DND-41 (cell line): Measurements from ENCODE around the gene LRP3.

Experiments
- ATAC-seq: fragments of 200-7000 bp; cut with Tn5 transposase; 3 replicates; pipeline ENCODE4 v1.9.1; 2021; ENCODE audit warnings: low read depth; ENCODE audit not compliant: insufficient read depth
- DNase-seq: peaks from one replicate; pipeline ENCODE4 v3.0.0-alpha.2; 2020
- H2AFZ ChIP-seq: 2 replicates; pipeline ENCODE4 v1.6.0; 2012; ENCODE audit warnings: low read depth, low read length
- H3K27ac ChIP-seq: 2 replicates; pipeline ENCODE4 v1.5.1; 2012; ENCODE audit warnings: low read length, inconsistent platforms
- H3K27me3 ChIP-seq: fragments of 200-600 bp; sonication (generic); 2 replicates; pipeline ENCODE4 v1.6.0; 2012; ENCODE audit warnings: low read length, mild to moderate bottlenecking, inconsistent platforms; ENCODE audit not compliant: insufficient read depth, poor library complexity
- H3K36me3 ChIP-seq: 2 replicates; pipeline ENCODE4 v1.5.1; 2012; ENCODE audit warnings: low read length, inconsistent platforms; ENCODE audit not compliant: insufficient read depth
- H3K4me1 ChIP-seq: 2 replicates; pipeline ENCODE4 v1.5.1; 2012; ENCODE audit warnings: mild to moderate bottlenecking, low read length; ENCODE audit not compliant: insufficient read depth
- H3K4me2 ChIP-seq: 2 replicates; pipeline ENCODE4 v1.6.0; 2012; ENCODE audit warnings: mild to moderate bottlenecking, moderate library complexity, low read length, inconsistent platforms; ENCODE audit not compliant: insufficient read depth
- H3K4me3 ChIP-seq, 2 experiments: fragments of 200-600 bp in 1 of 2; shearing (Covaris generic) in 1 of 2; 2 replicates each; pipeline ENCODE4 v1.5.1; 2012 to 2016; ENCODE audit warnings: inconsistent platforms in 2 of 2, low read length in 2 of 2, mild to moderate bottlenecking in 2 of 2, low read depth in 1 of 2, moderate library complexity in 1 of 2
- H3K79me2 ChIP-seq: 2 replicates; pipeline ENCODE4 v1.6.0; 2012; ENCODE audit warnings: low read length, inconsistent platforms; ENCODE audit not compliant: insufficient read depth
- H3K9ac ChIP-seq: 2 replicates; pipeline ENCODE4 v1.6.0; 2012; ENCODE audit warnings: low read depth, mild to moderate bottlenecking, inconsistent platforms, low read length, moderate library complexity
- H3K9me3 ChIP-seq: 2 replicates; pipeline ENCODE4 v1.5.1; 2012; ENCODE audit warnings: low read length, moderate library complexity, mild to moderate bottlenecking, inconsistent platforms; ENCODE audit not compliant: insufficient read depth, severe bottlenecking
- H4K20me1 ChIP-seq: 2 replicates; pipeline ENCODE4 v1.6.0; 2012; ENCODE audit warnings: low read length; ENCODE audit not compliant: insufficient read depth
- EZH2 ChIP-seq: IDR thresholded peaks from 3 replicates; pipeline ENCODE4 v1.6.1; 2012; ENCODE audit warnings: borderline replicate concordance, low read depth, mild to moderate bottlenecking, moderate library complexity, low read length, inconsistent platforms; ENCODE audit not compliant: severe bottlenecking
- TF ChIP-seq, protein P1 (sequence below): IDR thresholded peaks from 2 replicates; pipeline ENCODE4 v1.5.1; 2012; ENCODE audit warnings: borderline replicate concordance, low read length, moderate library complexity, mild to moderate bottlenecking; ENCODE audit not compliant: poor library complexity, severe bottlenecking; ENCODE audit errors: extremely low read depth

Gene LRP3

GRCh38 chr19:33174186-33174585 is 19.9 kb upstream of the LRP3 start:
- H3K9me3 ChIP-seq = no peaks in the 10 kb centered on the region
- H3K27ac ChIP-seq = no peak overlapping the region
- no peaks in the 10 kb centered on the region for H4K20me1 ChIP-seq
- peak overlapping the region; percentile 20; the same call in 1 of the 2 replicates for H3K4me2 ChIP-seq
- no peak for TF ChIP-seq EZH2
- TF ChIP-seq, protein P1, sequence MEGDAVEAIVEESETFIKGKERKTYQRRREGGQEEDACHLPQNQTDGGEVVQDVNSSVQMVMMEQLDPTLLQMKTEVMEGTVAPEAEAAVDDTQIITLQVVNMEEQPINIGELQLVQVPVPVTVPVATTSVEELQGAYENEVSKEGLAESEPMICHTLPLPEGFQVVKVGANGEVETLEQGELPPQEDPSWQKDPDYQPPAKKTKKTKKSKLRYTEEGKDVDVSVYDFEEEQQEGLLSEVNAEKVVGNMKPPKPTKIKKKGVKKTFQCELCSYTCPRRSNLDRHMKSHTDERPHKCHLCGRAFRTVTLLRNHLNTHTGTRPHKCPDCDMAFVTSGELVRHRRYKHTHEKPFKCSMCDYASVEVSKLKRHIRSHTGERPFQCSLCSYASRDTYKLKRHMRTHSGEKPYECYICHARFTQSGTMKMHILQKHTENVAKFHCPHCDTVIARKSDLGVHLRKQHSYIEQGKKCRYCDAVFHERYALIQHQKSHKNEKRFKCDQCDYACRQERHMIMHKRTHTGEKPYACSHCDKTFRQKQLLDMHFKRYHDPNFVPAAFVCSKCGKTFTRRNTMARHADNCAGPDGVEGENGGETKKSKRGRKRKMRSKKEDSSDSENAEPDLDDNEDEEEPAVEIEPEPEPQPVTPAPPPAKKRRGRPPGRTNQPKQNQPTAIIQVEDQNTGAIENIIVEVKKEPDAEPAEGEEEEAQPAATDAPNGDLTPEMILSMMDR = no peak
- H3K79me2 ChIP-seq = peaks cover 10% of the 10 kb centered on the region
- ATAC-seq (no peak), DNase-seq (no peak)
- H3K9ac ChIP-seq = no peak overlapping the region
- no peaks in the 10 kb centered on the region for H3K27me3 ChIP-seq
- no peak overlapping the region for H2AFZ ChIP-seq
- H3K36me3 ChIP-seq = no peaks in the 10 kb centered on the region; the same call in 1 of the 2 replicates
- H3K4me1 ChIP-seq = peaks cover 41% of the 10 kb centered on the region
- no peak overlapping the region for H3K4me3 ChIP-seq

DNA sequence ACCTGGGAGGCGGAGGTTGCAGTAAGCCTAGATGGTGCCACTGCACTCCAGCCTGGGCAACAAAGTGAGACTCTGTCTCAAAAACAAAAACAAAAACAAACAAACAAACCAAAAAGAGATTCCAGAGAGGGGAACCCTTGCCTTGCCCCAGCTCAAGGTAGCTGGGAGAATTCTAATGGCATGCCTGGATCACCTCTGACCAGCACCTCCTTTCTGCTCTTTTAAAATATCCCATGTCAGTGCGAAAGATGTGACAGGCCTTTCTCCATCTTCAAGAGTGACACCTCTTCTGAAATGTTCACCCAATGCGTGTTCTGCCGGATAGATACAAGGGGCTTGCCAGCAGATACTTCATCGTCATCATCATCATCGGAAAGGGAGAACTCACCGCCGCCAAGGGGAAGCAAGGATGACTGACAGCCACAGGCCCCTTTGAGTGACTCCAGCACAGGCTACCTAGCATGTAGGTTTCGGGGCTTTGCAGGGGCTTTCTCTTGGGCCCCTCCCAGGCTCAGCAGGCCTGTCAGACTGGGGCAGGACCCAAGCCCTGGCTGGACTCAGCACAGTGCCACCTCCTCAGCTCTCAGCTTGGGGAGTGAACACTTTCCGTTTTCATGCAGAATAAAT is 18.9 kb upstream of the LRP3 start:
- peaks cover 10% of the 10 kb centered on the region for H3K79me2 ChIP-seq
- no peaks in the 10 kb centered on the region; the same call in 1 of the 2 replicates for H3K36me3 ChIP-seq
- no peak for ATAC-seq
- H3K4me3 ChIP-seq = peak overlapping the region in 1 of 2 experiments; percentile 88; a peak in 2 of 4 replicates
- peak overlapping the region; percentile 89 for H3K4me2 ChIP-seq
- no peak overlapping the region for H3K27ac ChIP-seq
- TF ChIP-seq, protein P1 = no peak
- TF ChIP-seq EZH2 = no peak
- no peak for DNase-seq
- H3K27me3 ChIP-seq = no peaks in the 10 kb centered on the region
- H4K20me1 ChIP-seq = no peaks in the 10 kb centered on the region
- H3K9ac ChIP-seq = peak overlapping the region; percentile 98; the same call in 1 of the 2 replicates
- no peaks in the 10 kb centered on the region for H3K9me3 ChIP-seq
- no peak overlapping the region for H2AFZ ChIP-seq
- peaks cover 41% of the 10 kb centered on the region for H3K4me1 ChIP-seq

DNA sequence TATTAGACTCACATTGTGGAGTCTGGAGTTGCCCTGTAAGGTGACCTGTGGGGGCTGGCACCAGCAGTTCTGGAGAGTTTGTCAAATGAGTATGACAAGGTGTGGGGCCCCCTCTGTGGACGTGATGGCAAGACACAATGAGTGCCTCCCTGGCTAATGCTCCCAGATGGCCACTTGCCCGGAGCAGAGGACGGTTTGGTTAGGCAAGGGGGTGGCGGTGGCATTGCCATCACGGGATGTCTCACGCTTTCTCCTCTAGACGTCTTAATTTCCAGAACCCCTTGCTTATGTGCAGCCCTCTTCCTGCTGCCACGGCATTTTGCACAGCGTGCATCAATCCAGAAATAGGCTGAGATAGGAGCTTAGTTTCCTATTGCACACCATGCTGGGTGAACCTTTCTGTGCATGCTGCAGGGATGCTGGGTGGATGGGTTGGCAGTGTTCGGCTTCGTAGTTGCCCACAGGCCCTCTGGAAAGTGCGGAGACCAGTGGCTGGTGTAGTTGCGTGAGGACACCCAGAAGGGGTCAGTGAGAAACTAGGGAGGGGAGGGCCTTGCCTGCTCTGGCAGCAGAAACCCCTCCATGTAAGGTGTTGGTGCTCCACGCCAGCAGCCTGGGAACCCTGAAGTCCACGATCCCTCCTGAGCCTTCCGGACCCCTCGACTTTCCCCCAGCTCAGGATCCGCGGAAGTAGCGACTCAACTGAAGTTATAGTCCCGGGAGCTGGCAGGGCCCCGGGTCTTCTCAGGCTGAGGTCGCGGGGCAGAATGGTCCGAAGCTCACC is 18.1 kb upstream of the LRP3 start:
- H3K27ac ChIP-seq = peak overlapping the region; percentile 92
- no peaks in the 10 kb centered on the region for H4K20me1 ChIP-seq
- peaks cover 41% of the 10 kb centered on the region for H3K4me1 ChIP-seq
- DNase-seq = peak; percentile 37
- H2AFZ ChIP-seq = peak overlapping the region; percentile 95
- no peak for ATAC-seq
- TF ChIP-seq, protein P1 = peak; percentile 23
- TF ChIP-seq EZH2 = no peak
- H3K36me3 ChIP-seq = no peaks in the 10 kb centered on the region; the same call in 1 of the 2 replicates
- H3K4me3 ChIP-seq = peak overlapping the region; percentile 65 to 88
- H3K4me2 ChIP-seq = peak overlapping the region; percentile 89
- H3K79me2 ChIP-seq = peaks cover 10% of the 10 kb centered on the region
- H3K9ac ChIP-seq = peak overlapping the region; percentile 98
- H3K27me3 ChIP-seq = no peaks in the 10 kb centered on the region
- no peaks in the 10 kb centered on the region for H3K9me3 ChIP-seq
